ENCODE measurements around the gene BDNF. TPM values are rescaled to one million over a fixed set of nuclear protein-coding genes. Genes with fewer than 3 reads are reported as not detected.

The BDNF gene
- total and polyA plus RNA-seq, 2 donors (not counting 3 experiments of a cell fraction or from before 2014, with no cell fraction given), result 3.1 to 3.6 TPM

- no peak for TF ChIP-seq FOS (IDR thresholded peaks at IDR 0.05; ENCODE audit: borderline replicate concordance, insufficient read depth, low read length)
- peak; percentile 22 for TF ChIP-seq POLR2A (IDR thresholded peaks at IDR 0.05; ENCODE audit: low read depth, low read length)
- peak; percentile 6 for TF ChIP-seq POLR2AphosphoS5 (IDR thresholded peaks at IDR 0.05; ENCODE audit: insufficient read depth, low read depth, low read length)
- Histone ChIP-seq H4K20me1 (replicated peaks; ENCODE audit: control insufficient read depth, extremely low read depth, insufficient read depth, low read length) (no peaks in the 10 kb centered on the region), H3K9ac (replicated peaks; ENCODE audit: extremely low read depth, insufficient read depth, low read length) (peak overlapping the region; percentile 89), H3K4me2 (ENCODE audit: insufficient read depth, low read length) (peak overlapping the region; percentile 97), H3K9me3 (replicated peaks; ENCODE audit: control insufficient read depth, insufficient read depth, low read length) (no peaks in the 10 kb centered on the region), H3K27me3 (ENCODE audit: control insufficient read depth in 2 of 2, insufficient read depth in 2 of 2, low read length in 2 of 2) (peaks cover 0 to 10% of the 10 kb centered on the region in 2 experiments), H3K4me3 (replicated peaks in 1 of 3; ENCODE audit: insufficient read depth in 1 of 3, low read depth in 1 of 3, low read length in 3 of 3) (peak overlapping the region; percentile 75 to 92 (median 88)), H3K27ac (ENCODE audit: insufficient read depth, low read depth, low read length) (peak overlapping the region; percentile 60), H3K9me1 (replicated peaks; ENCODE audit: control insufficient read depth, extremely low read depth, insufficient read depth, low read length) (no peaks in the 10 kb centered on the region), H3K79me2 (ENCODE audit: control insufficient read depth, insufficient read depth, low read length) (no peaks in the 10 kb centered on the region), H3K36me3 (ENCODE audit: control insufficient read depth in 2 of 2, extremely low read depth in 1 of 2, insufficient read depth in 2 of 2, low read length in 2 of 2) (no peaks in the 10 kb centered on the region), H3K4me1 (ENCODE audit: control insufficient read depth, extremely low read depth, insufficient read depth, low read length) (peaks cover 19% of the 10 kb centered on the region), H2AFZ (ENCODE audit: low read depth, low read length) (peak overlapping the region; percentile 97)
- peak; percentile 74 for DNase-seq (ENCODE audit: low read depth, low spot score)
- CTCF ChIA-PET, result interaction anchor here (0.6 to 9.0 kb wide), 49 partner anchors 10 to 1733 kb away, joined by 3 to 168 read pairs (median 5); partner anchors contain the start of genes KIF18A and METTL15
- dilution Hi-C loops (cut with MboI; ENCODE audit: extremely low pct_ligation_motif_present, low sequenced_read_pairs), result no loop called here
- FAIRE-seq, result no peak
- TSS peak; percentile 86 for BruUV-seq (replicated peaks)
- intact Hi-C loops (cut with micrococcal nuclease), result loop anchor here (1.0 to 10.0 kb wide), 11 partner anchors 545 to 1635 kb away; no protein-coding TSS in a partner anchor
- POLR2A ChIA-PET, result interaction anchor here (0.8 to 1.5 kb wide), 4 partner anchors 831 to 1321 kb away, joined by 3 to 6 read pairs (median 4); no protein-coding TSS in a partner anchor
Measured at GRCh38 chr11:27699242-27699925, 871 bp downstream of the BDNF start.

GRCh38 chr11:27698872-27699241 lies 1.4 kb downstream of the BDNF start:
- Histone ChIP-seq H3K36me3 (ENCODE audit: control insufficient read depth in 2 of 2, extremely low read depth in 1 of 2, insufficient read depth in 2 of 2, low read length in 2 of 2) (no peaks in the 10 kb centered on the region), H2AFZ (ENCODE audit: low read depth, low read length) (peak overlapping the region; percentile 97), H3K4me3 (replicated peaks in 1 of 3; ENCODE audit: insufficient read depth in 1 of 3, low read depth in 1 of 3, low read length in 3 of 3) (peak overlapping the region; percentile 75 to 92 (median 88)), H3K79me2 (ENCODE audit: control insufficient read depth, insufficient read depth, low read length) (no peaks in the 10 kb centered on the region), H3K9me3 (replicated peaks; ENCODE audit: control insufficient read depth, insufficient read depth, low read length) (no peaks in the 10 kb centered on the region), H3K4me1 (ENCODE audit: control insufficient read depth, extremely low read depth, insufficient read depth, low read length) (peaks cover 19% of the 10 kb centered on the region), H3K9ac (replicated peaks; ENCODE audit: extremely low read depth, insufficient read depth, low read length) (peak overlapping the region; percentile 89), H3K4me2 (ENCODE audit: insufficient read depth, low read length) (peak overlapping the region; percentile 97), H4K20me1 (replicated peaks; ENCODE audit: control insufficient read depth, extremely low read depth, insufficient read depth, low read length) (no peaks in the 10 kb centered on the region), H3K9me1 (replicated peaks; ENCODE audit: control insufficient read depth, extremely low read depth, insufficient read depth, low read length) (no peaks in the 10 kb centered on the region), H3K27ac (ENCODE audit: insufficient read depth, low read depth, low read length) (peak overlapping the region; percentile 39), H3K27me3 (ENCODE audit: control insufficient read depth in 2 of 2, insufficient read depth in 2 of 2, low read length in 2 of 2) (peaks cover 0 to 10% of the 10 kb centered on the region in 2 experiments)
- TF ChIP-seq CTCF (IDR thresholded peaks at IDR 0.05; ENCODE audit: extremely low read depth in 1 of 2, insufficient read depth in 1 of 2, low read depth in 1 of 2, low read length in 2 of 2) (peak; percentile 44 to 92), POLR2A (IDR thresholded peaks at IDR 0.05; ENCODE audit: low read depth, low read length) (peak; percentile 65), POLR2AphosphoS5 (IDR thresholded peaks at IDR 0.05; ENCODE audit: insufficient read depth, low read depth, low read length) (peak; percentile 55), JUN (IDR thresholded peaks at IDR 0.05; ENCODE audit: borderline replicate concordance, insufficient read depth, insufficient read length, low read depth) (no peak)
- DNase-seq (ENCODE audit: low read depth, low spot score) (peak; percentile 91), FAIRE-seq (peak; percentile 65)
- no TSS peak for BruUV-seq (replicated peaks)
- intact Hi-C loops (cut with micrococcal nuclease) (loop anchor here (1.0 to 10.0 kb wide), 11 partner anchors 546 to 1635 kb away; no protein-coding TSS in a partner anchor), dilution Hi-C loops (cut with MboI; ENCODE audit: extremely low pct_ligation_motif_present, low sequenced_read_pairs) (no loop called here)
- CTCF ChIA-PET, result interaction anchor here (0.6 to 9.0 kb wide), 58 partner anchors 10 to 1734 kb away, joined by 3 to 168 read pairs (median 4); partner anchors contain the start of genes KIF18A and METTL15
- POLR2A ChIA-PET, result interaction anchor here (0.8 to 1.5 kb wide), 3 partner anchors 1059 to 1321 kb away, joined by 4 to 6 read pairs (median 4); no protein-coding TSS in a partner anchor

Measured in endothelial cell of umbilical vein (primary cell).